D341Med (cell line): ENCODE data around the gene DOCK1.

Experiments
- DNase-seq: peaks from one replicate; pipeline ENCODE4 v3.0.0; 2012; ENCODE audit warnings: low spot score

The DOCK1 gene

GRCh38 chr10:127039435-127039834 is 134.2 kb downstream of the DOCK1 start:
- no peak for DNase-seq

- DNase-seq = no peak
Observed at GRCh38 chr10:127040756-127041155, 135.5 kb downstream of the DOCK1 start.

- no peak for DNase-seq
Observed at GRCh38 chr10:127041552-127041951, 136.3 kb downstream of the DOCK1 start.

GRCh38 chr10:127043301-127043700 is 138.1 kb downstream of the DOCK1 start:
- DNase-seq = no peak

GRCh38 chr10:127044186-127044585 is 139.0 kb downstream of the DOCK1 start:
- no peak for DNase-seq

GRCh38 chr10:127046975-127047877 is 142.0 kb downstream of the DOCK1 start:
- no peak for DNase-seq

GRCh38 chr10:127047878-127048238 is 142.6 kb downstream of the DOCK1 start:
- DNase-seq = no peak

GRCh38 chr10:127048630-127049029 is 143.4 kb downstream of the DOCK1 start:
- no peak for DNase-seq

- DNase-seq = no peak
Observed at GRCh38 chr10:127052001-127052400, 146.8 kb downstream of the DOCK1 start.

GRCh38 chr10:127055263-127055662 is 150.0 kb downstream of the DOCK1 start:
- no peak for DNase-seq

GRCh38 chr10:127059314-127059713 is 154.1 kb downstream of the DOCK1 start:
- DNase-seq = no peak

GRCh38 chr10:127063762-127064161 is 158.5 kb downstream of the DOCK1 start:
- DNase-seq = no peak

- no peak for DNase-seq
Observed at GRCh38 chr10:127064474-127064873, 159.2 kb downstream of the DOCK1 start.

GRCh38 chr10:127067542-127068194 is 162.4 kb downstream of the DOCK1 start:
- DNase-seq = peak; percentile 40

- DNase-seq = no peak
Observed at GRCh38 chr10:127068485-127068884, 163.3 kb downstream of the DOCK1 start.

- no peak for DNase-seq
Observed at GRCh38 chr10:127069436-127069835, 164.2 kb downstream of the DOCK1 start.

- no peak for DNase-seq
Observed at GRCh38 chr10:127071126-127071525, 165.9 kb downstream of the DOCK1 start.

GRCh38 chr10:127073666-127074065 is 168.4 kb downstream of the DOCK1 start:
- DNase-seq = no peak

GRCh38 chr10:127079392-127079791 is 174.2 kb downstream of the DOCK1 start:
- no peak for DNase-seq

- DNase-seq = no peak
Observed at GRCh38 chr10:127080317-127080716, 175.1 kb downstream of the DOCK1 start.

- no peak for DNase-seq
Observed at GRCh38 chr10:127081851-127082345, 176.7 kb downstream of the DOCK1 start.

- no peak for DNase-seq
Observed at GRCh38 chr10:127082651-127083050, 177.4 kb downstream of the DOCK1 start.

GRCh38 chr10:127085957-127086356 is 180.7 kb downstream of the DOCK1 start:
- DNase-seq = no peak
